ENCODE data around the gene PPP2R2C. TPM values are rescaled to one million over a fixed set of nuclear protein-coding genes. Genes with fewer than 3 reads are reported as not detected.

Gene PPP2R2C
- total RNA-seq, 1 donor from 2014 or later, result 2.2 TPM

GRCh38 chr4:6475492-6476020, 3.1 kb upstream of the PPP2R2C start:
- H3K27me3 ChIP-seq, result peaks cover 4% of the 10 kb centered on the region
- intact Hi-C loops (cut with DNase I), result no loop called here
- H3K9me3 ChIP-seq, result no peaks in the 10 kb centered on the region
- TF ChIP-seq CTCF (IDR thresholded peaks at IDR 0.05), result no peak
- peaks cover 0 to 6% of the 10 kb centered on the region in 2 donors for H3K4me1 ChIP-seq
- no peak overlapping the region for H3K4me3 ChIP-seq
- H3K36me3 ChIP-seq, result no peaks in the 10 kb centered on the region
- peak in 1 of 2 donors; percentile 44 for DNase-seq (ENCODE audit: low spot score in 2 of 2)
- H3K27ac ChIP-seq, result no peak overlapping the region

GRCh38 chr4:6474705-6475457, 2.5 kb upstream of the PPP2R2C start:
- Histone ChIP-seq H3K4me3 (no peak overlapping the region), H3K4me1 (peaks cover 0 to 10% of the 10 kb centered on the region in 2 donors), H3K27ac (no peak overlapping the region), H3K36me3 (no peaks in the 10 kb centered on the region), H3K27me3 (peaks cover 4% of the 10 kb centered on the region), H3K9me3 (no peaks in the 10 kb centered on the region)
- no peak for TF ChIP-seq CTCF (IDR thresholded peaks at IDR 0.05)
- DNase-seq (ENCODE audit: low spot score in 2 of 2), result peak in 1 of 2 donors; percentile 13
- intact Hi-C loops (cut with DNase I), result no loop called here

- intact Hi-C loops (cut with DNase I), result no loop called here
- H3K27me3 ChIP-seq, result peaks cover 4% of the 10 kb centered on the region
- H3K4me3 ChIP-seq, result no peak overlapping the region
- no peaks in the 10 kb centered on the region for H3K36me3 ChIP-seq
- H3K27ac ChIP-seq, result no peak overlapping the region
- TF ChIP-seq CTCF (IDR thresholded peaks at IDR 0.05), result no peak
- H3K9me3 ChIP-seq, result no peaks in the 10 kb centered on the region
- peak in 1 of 2 donors; percentile 58 for DNase-seq (ENCODE audit: low spot score in 2 of 2)
- H3K4me1 ChIP-seq, result peaks cover 0 to 10% of the 10 kb centered on the region in 2 donors
These were observed 1.7 kb upstream of the PPP2R2C start for GRCh38 chr4:6474053-6474568.

- Histone ChIP-seq H3K27ac (no peak overlapping the region), H3K27me3 (peaks cover 4% of the 10 kb centered on the region), H3K4me1 (peaks cover 0 to 10% of the 10 kb centered on the region in 2 donors), H3K36me3 (no peaks in the 10 kb centered on the region), H3K4me3 (no peak overlapping the region), H3K9me3 (no peaks in the 10 kb centered on the region)
- intact Hi-C loops (cut with DNase I), result no loop called here
- peak in 1 of 2 donors; percentile 19 for DNase-seq (ENCODE audit: low spot score in 2 of 2)
- TF ChIP-seq CTCF (IDR thresholded peaks at IDR 0.05), result no peak
These were observed 1.0 kb upstream of the PPP2R2C start for GRCh38 chr4:6473264-6474052.

GRCh38 chr4:6472008-6472386, 417 bp downstream of the PPP2R2C start:
- no peak for TF ChIP-seq CTCF (IDR thresholded peaks at IDR 0.05)
- Histone ChIP-seq H3K36me3 (no peaks in the 10 kb centered on the region), H3K4me1 (peaks cover 0 to 10% of the 10 kb centered on the region in 2 donors), H3K9me3 (no peaks in the 10 kb centered on the region), H3K27ac (no peak overlapping the region), H3K4me3 (peak overlapping the region in 1 of 2 donors; percentile 76), H3K27me3 (peaks cover 9% of the 10 kb centered on the region)
- peak in 1 of 2 donors; percentile 43 for DNase-seq (ENCODE audit: low spot score in 2 of 2)
- intact Hi-C loops (cut with DNase I), result no loop called here

Measured in ascending aorta (tissue), 2 donors.